ENCODE data around the gene RTP4. TPM values are rescaled to one million over a fixed set of nuclear protein-coding genes. Genes with fewer than 3 reads are reported as not detected.
"Not testable (repeated sequence)": the region's sequence is repeated elsewhere in the genome, so short reads cannot be mapped to it uniquely, and the experiment has no call there.

RTP4 gene
- total RNA-seq, 1 donor from 2014 or later = not detected

DNA sequence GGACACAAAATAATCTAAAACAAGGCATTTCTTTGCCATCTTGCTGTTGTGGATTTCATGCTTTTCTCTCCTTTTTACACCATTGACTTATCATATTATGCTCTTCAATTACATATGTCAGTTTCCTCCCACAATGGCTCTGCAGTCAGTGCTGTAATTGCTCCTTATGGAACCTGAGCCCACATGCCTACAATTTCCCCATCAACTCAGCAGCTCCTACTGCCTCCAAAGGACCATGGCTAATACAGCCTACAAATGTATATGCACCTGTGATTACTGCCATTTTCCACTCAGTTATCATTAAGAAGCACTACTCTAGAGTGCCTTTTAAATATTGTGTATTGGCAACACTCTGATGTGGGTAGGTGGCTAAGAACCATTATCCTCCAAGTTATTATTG lies 30.8 kb downstream of the RTP4 start:
- H3K27me3 Mint-ChIP-seq (ENCODE audit: unreplicated experiment) = no peaks in the 10 kb centered on the region
- H3K27ac Mint-ChIP-seq (ENCODE audit: unreplicated experiment) = no peak overlapping the region
- TF ChIP-seq, protein P1, sequence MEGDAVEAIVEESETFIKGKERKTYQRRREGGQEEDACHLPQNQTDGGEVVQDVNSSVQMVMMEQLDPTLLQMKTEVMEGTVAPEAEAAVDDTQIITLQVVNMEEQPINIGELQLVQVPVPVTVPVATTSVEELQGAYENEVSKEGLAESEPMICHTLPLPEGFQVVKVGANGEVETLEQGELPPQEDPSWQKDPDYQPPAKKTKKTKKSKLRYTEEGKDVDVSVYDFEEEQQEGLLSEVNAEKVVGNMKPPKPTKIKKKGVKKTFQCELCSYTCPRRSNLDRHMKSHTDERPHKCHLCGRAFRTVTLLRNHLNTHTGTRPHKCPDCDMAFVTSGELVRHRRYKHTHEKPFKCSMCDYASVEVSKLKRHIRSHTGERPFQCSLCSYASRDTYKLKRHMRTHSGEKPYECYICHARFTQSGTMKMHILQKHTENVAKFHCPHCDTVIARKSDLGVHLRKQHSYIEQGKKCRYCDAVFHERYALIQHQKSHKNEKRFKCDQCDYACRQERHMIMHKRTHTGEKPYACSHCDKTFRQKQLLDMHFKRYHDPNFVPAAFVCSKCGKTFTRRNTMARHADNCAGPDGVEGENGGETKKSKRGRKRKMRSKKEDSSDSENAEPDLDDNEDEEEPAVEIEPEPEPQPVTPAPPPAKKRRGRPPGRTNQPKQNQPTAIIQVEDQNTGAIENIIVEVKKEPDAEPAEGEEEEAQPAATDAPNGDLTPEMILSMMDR (IDR thresholded peaks at IDR 0.05; ENCODE audit: partially characterized antibody, unreplicated experiment) = no peak
- DNase-seq = no peak
- no peaks in the 10 kb centered on the region for H3K4me1 Mint-ChIP-seq (ENCODE audit: low read depth, unreplicated experiment)
- H3K36me3 Mint-ChIP-seq (ENCODE audit: unreplicated experiment) = no peaks in the 10 kb centered on the region
- no peak overlapping the region for H3K4me3 Mint-ChIP-seq (ENCODE audit: unreplicated experiment)
- H3K9me3 Mint-ChIP-seq (ENCODE audit: unreplicated experiment) = no peaks in the 10 kb centered on the region

DNA sequence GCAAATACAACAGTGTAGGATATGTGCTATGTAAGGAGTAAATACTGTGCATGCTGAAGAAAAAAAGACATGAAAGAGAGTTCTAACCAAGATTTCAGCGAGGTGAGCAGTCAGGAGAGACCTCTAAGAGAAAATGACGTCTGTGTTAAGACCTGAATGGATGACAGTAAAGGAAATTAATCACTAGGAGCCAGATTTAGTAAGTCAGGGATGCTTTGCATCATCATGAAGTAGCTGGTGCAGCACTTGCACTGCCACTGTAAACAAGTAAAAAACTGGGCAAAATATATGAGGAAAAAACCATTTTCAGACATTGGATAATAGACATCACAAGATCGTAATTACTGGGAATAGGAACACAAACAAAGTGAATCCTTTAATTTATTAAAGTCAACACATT lies 32.6 kb downstream of the RTP4 start:
- no peak overlapping the region for H3K27ac Mint-ChIP-seq (ENCODE audit: unreplicated experiment)
- no peak overlapping the region for H3K4me3 Mint-ChIP-seq (ENCODE audit: unreplicated experiment)
- H3K27me3 Mint-ChIP-seq (ENCODE audit: unreplicated experiment) = no peaks in the 10 kb centered on the region
- TF ChIP-seq, protein P1 (IDR thresholded peaks at IDR 0.05; ENCODE audit: partially characterized antibody, unreplicated experiment) = no peak
- no peak for DNase-seq
- H3K36me3 Mint-ChIP-seq (ENCODE audit: unreplicated experiment) = no peaks in the 10 kb centered on the region
- no peaks in the 10 kb centered on the region for H3K9me3 Mint-ChIP-seq (ENCODE audit: unreplicated experiment)
- no peaks in the 10 kb centered on the region for H3K4me1 Mint-ChIP-seq (ENCODE audit: low read depth, unreplicated experiment)

DNA sequence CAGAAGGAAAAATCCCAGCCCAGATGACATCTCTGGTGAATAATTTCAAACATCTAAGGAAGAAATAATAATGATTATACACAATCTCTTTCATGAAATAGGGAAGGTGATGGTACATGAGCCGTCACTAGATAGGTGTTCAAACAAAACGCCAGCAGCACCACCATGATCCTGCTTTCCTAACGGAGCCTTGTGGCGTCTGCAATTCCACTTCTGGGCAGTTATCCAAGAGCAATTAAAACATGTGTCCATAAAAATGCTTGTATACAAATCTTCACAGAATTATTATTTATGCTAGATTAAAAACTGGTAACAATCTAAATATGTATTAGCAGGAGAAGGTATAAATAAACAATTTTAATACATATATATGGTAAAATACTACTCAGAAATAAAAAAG lies 33.7 kb downstream of the RTP4 start:
- Mint-ChIP-seq H3K27me3 (ENCODE audit: unreplicated experiment) (no peaks in the 10 kb centered on the region), H3K4me1 (ENCODE audit: low read depth, unreplicated experiment) (no peaks in the 10 kb centered on the region), H3K9me3 (ENCODE audit: unreplicated experiment) (no peaks in the 10 kb centered on the region), H3K36me3 (ENCODE audit: unreplicated experiment) (no peaks in the 10 kb centered on the region), H3K27ac (ENCODE audit: unreplicated experiment) (no peak overlapping the region), H3K4me3 (ENCODE audit: unreplicated experiment) (no peak overlapping the region)
- TF ChIP-seq, protein P1 (IDR thresholded peaks at IDR 0.05; ENCODE audit: partially characterized antibody, unreplicated experiment) = no peak
- no peak for DNase-seq

DNA sequence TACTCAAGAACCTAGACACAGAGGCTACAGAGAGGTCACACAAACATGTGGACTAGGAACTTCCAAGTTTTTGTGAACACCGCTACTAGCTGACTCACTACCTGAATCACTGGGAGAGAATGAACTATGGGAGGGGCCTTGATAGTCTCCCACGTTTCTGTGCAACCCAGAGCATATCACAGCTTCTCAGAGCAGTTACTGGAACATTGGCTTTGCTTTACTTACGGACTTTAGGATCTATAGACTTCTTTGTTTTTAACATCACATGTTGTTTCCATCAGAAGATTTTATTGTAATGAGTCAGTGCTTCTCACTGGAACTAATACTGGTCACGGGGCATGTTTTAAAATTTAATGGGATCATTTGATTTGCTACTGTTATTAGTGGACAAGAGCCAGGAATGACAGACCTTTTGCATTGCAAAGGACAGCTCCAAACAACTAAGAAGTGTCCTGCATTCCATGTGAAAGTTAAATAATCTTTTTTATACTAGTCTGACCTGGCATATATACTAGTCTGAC lies 35.6 kb downstream of the RTP4 start:
- Mint-ChIP-seq H3K9me3 (ENCODE audit: unreplicated experiment) (no peaks in the 10 kb centered on the region), H3K36me3 (ENCODE audit: unreplicated experiment) (no peaks in the 10 kb centered on the region), H3K27ac (ENCODE audit: unreplicated experiment) (no peak overlapping the region), H3K27me3 (ENCODE audit: unreplicated experiment) (no peaks in the 10 kb centered on the region), H3K4me1 (ENCODE audit: low read depth, unreplicated experiment) (peaks cover under 1% of the 10 kb centered on the region), H3K4me3 (ENCODE audit: unreplicated experiment) (no peak overlapping the region)
- DNase-seq = no peak
- TF ChIP-seq, protein P1 (IDR thresholded peaks at IDR 0.05; ENCODE audit: partially characterized antibody, unreplicated experiment) = no peak

DNA sequence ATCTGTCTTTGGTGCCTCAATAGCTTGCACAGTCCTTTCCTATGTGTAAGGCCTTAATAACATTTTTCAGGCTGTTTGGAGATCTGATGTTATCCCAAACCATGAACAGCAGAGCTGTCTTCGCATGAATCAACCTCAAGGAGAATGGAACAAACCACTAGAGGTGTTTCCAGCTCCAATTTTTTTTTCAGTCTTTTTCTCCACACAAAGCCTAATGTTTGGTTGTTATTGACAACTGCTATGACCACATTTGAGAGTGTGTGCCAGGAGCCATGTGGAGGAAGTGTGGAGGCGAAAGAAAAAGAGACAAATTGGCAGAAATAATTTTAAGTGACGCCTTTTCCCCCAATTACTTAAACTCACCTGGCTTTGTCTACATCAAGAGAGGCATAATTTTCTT lies 38.7 kb downstream of the RTP4 start:
- H3K9me3 Mint-ChIP-seq (ENCODE audit: unreplicated experiment) = peaks cover 1% of the 10 kb centered on the region
- peaks cover 2% of the 10 kb centered on the region for H3K4me1 Mint-ChIP-seq (ENCODE audit: low read depth, unreplicated experiment)
- H3K27ac Mint-ChIP-seq (ENCODE audit: unreplicated experiment) = no peak overlapping the region
- no peaks in the 10 kb centered on the region for H3K36me3 Mint-ChIP-seq (ENCODE audit: unreplicated experiment)
- TF ChIP-seq, protein P1 (IDR thresholded peaks at IDR 0.05; ENCODE audit: partially characterized antibody, unreplicated experiment) = no peak
- no peak overlapping the region for H3K4me3 Mint-ChIP-seq (ENCODE audit: unreplicated experiment)
- DNase-seq = no peak
- H3K27me3 Mint-ChIP-seq (ENCODE audit: unreplicated experiment) = no peaks in the 10 kb centered on the region

DNA sequence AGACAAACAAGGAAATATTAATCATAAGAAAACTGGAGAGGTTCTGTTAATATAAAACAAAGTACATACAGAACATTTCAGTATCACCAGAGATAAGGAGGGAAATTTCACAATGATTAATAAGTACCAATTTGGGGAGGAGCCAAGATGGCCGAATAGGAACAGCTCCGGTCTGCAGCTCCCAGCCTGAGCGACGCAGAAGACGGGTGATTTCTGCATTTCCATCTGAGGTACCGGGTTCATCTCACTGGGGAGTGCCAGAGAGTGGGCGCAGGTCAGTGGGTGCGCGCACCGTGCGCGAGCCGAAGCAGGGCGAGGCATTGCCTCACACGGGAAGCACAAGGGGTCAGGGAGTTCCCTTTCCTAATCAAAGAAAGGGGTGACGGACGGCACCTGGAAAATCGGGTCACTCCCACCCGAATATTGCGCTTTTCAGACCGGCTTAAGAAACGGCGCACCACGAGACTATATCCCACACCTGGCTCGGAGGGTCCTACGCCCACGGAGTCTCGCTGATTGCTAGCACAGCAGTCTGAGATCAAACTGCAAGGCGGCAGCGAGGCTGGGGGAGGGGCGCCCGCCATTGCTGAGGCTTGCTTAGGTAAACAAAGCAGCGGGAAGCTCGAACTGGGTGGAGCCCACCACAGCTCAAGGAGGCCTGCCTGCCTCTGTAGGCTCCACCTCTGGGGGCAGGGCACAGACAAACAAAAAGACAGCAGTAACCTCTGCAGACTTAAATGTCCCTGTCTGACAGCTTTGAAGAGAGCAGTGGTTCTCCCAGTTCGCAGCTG lies 44.0 kb downstream of the RTP4 start:
- not testable (repeated sequence) for H3K9me3 Mint-ChIP-seq (ENCODE audit: unreplicated experiment); H3K4me1 Mint-ChIP-seq (ENCODE audit: low read depth, unreplicated experiment); H3K36me3 Mint-ChIP-seq (ENCODE audit: unreplicated experiment); H3K27me3 Mint-ChIP-seq (ENCODE audit: unreplicated experiment); DNase-seq
- H3K4me3 Mint-ChIP-seq (ENCODE audit: unreplicated experiment) = peak overlapping the region; percentile 50
- peak overlapping the region; percentile 14 for H3K27ac Mint-ChIP-seq (ENCODE audit: unreplicated experiment)
